Esophagus (tissue), 2 donors: ENCODE data around the gene TRAPPC10. TPM values are rescaled to one million over a fixed set of nuclear protein-coding genes. Genes with fewer than 3 reads are reported as not detected.
A peak's percentile ranks its signal among the peaks of the same experiment; 100 is the strongest.

ENCODE experiments used
- H3K27ac ChIP-seq, 2 donors: one replicate each; pipeline ENCODE4 v1.5.1; 2013; ENCODE audit warnings: low read depth in 2 of 2, mild to moderate bottlenecking in 2 of 2, inconsistent platforms in 1 of 2, low read length in 1 of 2, moderate library complexity in 1 of 2
- H3K27me3 ChIP-seq, 2 donors: one replicate each; pipeline ENCODE4 v1.6.1; 2013; ENCODE audit warnings: low read length in 2 of 2, control low read depth in 1 of 2, mild to moderate bottlenecking in 1 of 2; ENCODE audit not compliant: insufficient read depth in 2 of 2, control insufficient read depth in 1 of 2
- H3K36me3 ChIP-seq, 2 donors: one replicate each; pipeline ENCODE4 v1.6.1; 2013; ENCODE audit warnings: low read length in 1 of 2; ENCODE audit not compliant: control insufficient read depth in 2 of 2, insufficient read depth in 2 of 2
- H3K4me1 ChIP-seq, 2 donors: one replicate each; pipeline ENCODE4 v1.6.1; 2013; ENCODE audit warnings: low read length in 1 of 2; ENCODE audit not compliant: control insufficient read depth in 2 of 2, insufficient read depth in 2 of 2
- H3K4me3 ChIP-seq, 2 donors: one replicate each; pipeline ENCODE4 v1.5.1; 2013; ENCODE audit warnings: low read length in 2 of 2, mild to moderate bottlenecking in 2 of 2, low read depth in 1 of 2, moderate library complexity in 1 of 2
- H3K9me3 ChIP-seq, 2 donors: one replicate each; pipeline ENCODE4 v1.6.1; 2013; ENCODE audit warnings: mild to moderate bottlenecking in 2 of 2, low read depth in 1 of 2, low read length in 1 of 2, moderate library complexity in 1 of 2; ENCODE audit not compliant: control insufficient read depth in 2 of 2, insufficient read depth in 1 of 2
- WGBS, 2 donors: extraction: QIAGEN DNeasy Blood & Tissue Kit; methylation state at CpG; one replicate each; pipeline ENCODE4 v1.1.7; 2013; 5-methylcytosine and 5-hydroxymethylcytosine counted together
- polyA plus RNA-seq, 2 donors: library from polyadenylated mRNA; stranded (reverse); fragments of 200-250 nt; gene quantifications; one replicate each; pipeline ENCODE4 v1.2.3, GENCODE V29; 2013
- donor health status: healthy with polysubstance abuse.
- donor health status: Bipolar disorder and iron deficiency.

The TRAPPC10 gene
- polyA plus RNA-seq, 2 donors, result 6.8 to 7.7 TPM

GRCh38 chr21:43995521-43996105, 16.5 kb upstream of the TRAPPC10 start:
- 92% methylated on average over 18 of the region's 18 CpGs for WGBS, 2 donors
- Histone ChIP-seq H3K36me3 (no peaks in the 10 kb centered on the region), H3K4me1 (no peaks in the 10 kb centered on the region), H3K27ac (no peak overlapping the region), H3K27me3 (no peaks in the 10 kb centered on the region), H3K9me3 (no peaks in the 10 kb centered on the region), H3K4me3 (no peak overlapping the region)

- no peak overlapping the region for H3K4me3 ChIP-seq
- WGBS, 2 donors, result 86 to 91% methylated on average over 5 of the region's 5 CpGs
- no peaks in the 10 kb centered on the region for H3K9me3 ChIP-seq
Observed at GRCh38 chr21:43997766-43998742, 14.1 kb upstream of the TRAPPC10 start.

GRCh38 chr21:44000360-44000759, 11.7 kb upstream of the TRAPPC10 start:
- H3K9me3 ChIP-seq, result no peaks in the 10 kb centered on the region
- no peaks in the 10 kb centered on the region for H3K36me3 ChIP-seq
- H3K27me3 ChIP-seq, result no peaks in the 10 kb centered on the region
- no peaks in the 10 kb centered on the region for H3K4me1 ChIP-seq
- H3K4me3 ChIP-seq, result no peak overlapping the region
- no peak overlapping the region for H3K27ac ChIP-seq
- 52 to 55% methylated on average over 7 of the region's 7 CpGs for WGBS, 2 donors

More at GRCh38 chr21:43997766-43998742, 14.1 kb upstream of the TRAPPC10 start:
- Histone ChIP-seq H3K27me3 (no peaks in the 10 kb centered on the region), H3K4me1 (no peaks in the 10 kb centered on the region), H3K36me3 (no peaks in the 10 kb centered on the region), H3K27ac (no peak overlapping the region)

- WGBS, 2 donors, result 90 to 92% methylated on average over 10 of the region's 10 CpGs
- Histone ChIP-seq H3K36me3 (no peaks in the 10 kb centered on the region), H3K9me3 (no peaks in the 10 kb centered on the region), H3K4me3 (no peak overlapping the region), H3K27me3 (no peaks in the 10 kb centered on the region), H3K4me1 (no peaks in the 10 kb centered on the region), H3K27ac (no peak overlapping the region)
Observed at GRCh38 chr21:44002511-44002910, 9.6 kb upstream of the TRAPPC10 start.

GRCh38 chr21:44003307-44003966, 8.7 kb upstream of the TRAPPC10 start:
- WGBS, 2 donors, result 80 to 91% methylated on average over 5 of the region's 5 CpGs
- no peak overlapping the region for H3K27ac ChIP-seq
- no peaks in the 10 kb centered on the region for H3K9me3 ChIP-seq
- H3K36me3 ChIP-seq, result no peaks in the 10 kb centered on the region
- H3K4me3 ChIP-seq, result no peak overlapping the region
- H3K27me3 ChIP-seq, result no peaks in the 10 kb centered on the region
- H3K4me1 ChIP-seq, result no peaks in the 10 kb centered on the region

GRCh38 chr21:44005071-44005470, 7.0 kb upstream of the TRAPPC10 start:
- Histone ChIP-seq H3K4me1 (no peaks in the 10 kb centered on the region), H3K9me3 (no peaks in the 10 kb centered on the region), H3K36me3 (no peaks in the 10 kb centered on the region), H3K27me3 (no peaks in the 10 kb centered on the region), H3K4me3 (no peak overlapping the region), H3K27ac (no peak overlapping the region)
- 90 to 91% methylated on average over 13 of the region's 13 CpGs for WGBS, 2 donors

GRCh38 chr21:44005593-44005992, 6.5 kb upstream of the TRAPPC10 start:
- Histone ChIP-seq H3K27me3 (no peaks in the 10 kb centered on the region), H3K4me1 (no peaks in the 10 kb centered on the region), H3K36me3 (no peaks in the 10 kb centered on the region), H3K9me3 (no peaks in the 10 kb centered on the region), H3K27ac (no peak overlapping the region), H3K4me3 (no peak overlapping the region)
- 84 to 85% methylated on average over 9 of the region's 9 CpGs for whole genome bisulfite sequencing, 2 donors

GRCh38 chr21:44006017-44006619, 6.0 kb upstream of the TRAPPC10 start:
- Histone ChIP-seq H3K27ac (no peak overlapping the region), H3K4me1 (no peaks in the 10 kb centered on the region), H3K27me3 (no peaks in the 10 kb centered on the region), H3K4me3 (no peak overlapping the region), H3K9me3 (no peaks in the 10 kb centered on the region), H3K36me3 (no peaks in the 10 kb centered on the region)
- 73 to 80% methylated on average over 9 of the region's 9 CpGs for WGBS, 2 donors

- peak overlapping the region in 1 of 2 donors; percentile 38 for H3K27ac ChIP-seq
- no peaks in the 10 kb centered on the region for H3K4me1 ChIP-seq
- no peaks in the 10 kb centered on the region for H3K9me3 ChIP-seq
- 80 to 82% methylated on average over 8 of the region's 8 CpGs for WGBS, 2 donors
- no peak overlapping the region for H3K4me3 ChIP-seq
- no peaks in the 10 kb centered on the region for H3K27me3 ChIP-seq
- no peaks in the 10 kb centered on the region for H3K36me3 ChIP-seq
Observed at GRCh38 chr21:44006656-44007055, 5.5 kb upstream of the TRAPPC10 start.
